ENCODE results near the gene TRIM15. TPM values are rescaled to one million over a fixed set of nuclear protein-coding genes. Genes with fewer than 3 reads are reported as not detected.

Gene TRIM15
- polyA plus RNA-seq, 1 donor (not counting 4 experiments of a cell fraction or from before 2014, with no cell fraction given) = not detected

- H3K4me1 ChIP-seq (ENCODE audit: control insufficient read depth, extremely low read depth, insufficient read depth, low read length) = no peaks in the 10 kb centered on the region
- TF ChIP-seq EZH2 (IDR thresholded peaks at IDR 0.05; ENCODE audit: low read length) = no peak
- TF ChIP-seq CTCF (optimal IDR thresholded peaks at IDR 0.05 in 1 of 3, IDR thresholded peaks at IDR 0.05 in 1 of 3, conservative IDR thresholded peaks at IDR 0.05 in 1 of 3; ENCODE audit: extremely low read depth in 1 of 3, insufficient read depth in 2 of 3, low read length in 3 of 3) = no peak
- dilution Hi-C loops (cut with MboI; ENCODE audit: extremely low pct_ligation_motif_present, low sequenced_read_pairs) = no loop called here
- no peak overlapping the region for H3K27ac ChIP-seq (ENCODE audit: control insufficient read depth, insufficient read depth, low read length)
- no peak overlapping the region for H3K4me2 ChIP-seq (ENCODE audit: control insufficient read depth, extremely low read depth, insufficient read depth, low read depth, low read length)
- FAIRE-seq (no peak), DNase-seq (ENCODE audit: low read depth, low spot score) (no peak)
- H3K36me3 ChIP-seq (ENCODE audit: control insufficient read depth in 2 of 2, extremely low read depth in 1 of 2, insufficient read depth in 2 of 2, low read length in 2 of 2) = peaks cover 22 to 27% of the 10 kb centered on the region in 2 experiments
- no peak overlapping the region for H2AFZ ChIP-seq (ENCODE audit: control insufficient read depth, low read length)
- no peaks in the 10 kb centered on the region for H4K20me1 ChIP-seq (ENCODE audit: control insufficient read depth, extremely low read depth, insufficient read depth, low read length)
- no peaks in the 10 kb centered on the region for H3K9me3 ChIP-seq (ENCODE audit: control insufficient read depth, low read depth, low read length)
- H3K9me1 ChIP-seq (ENCODE audit: control insufficient read depth, extremely low read depth, insufficient read depth, low read length) = no peaks in the 10 kb centered on the region
- no peak overlapping the region for H3K4me3 ChIP-seq (ENCODE audit: control insufficient read depth in 2 of 3, extremely low read depth in 1 of 3, insufficient read depth in 2 of 3, low read depth in 1 of 3, low read length in 3 of 3)
- no peaks in the 10 kb centered on the region for H3K79me2 ChIP-seq (ENCODE audit: control insufficient read depth, insufficient read depth, low read length)
- H3K27me3 ChIP-seq (ENCODE audit: control insufficient read depth, extremely low read depth, insufficient read depth, low read length) = no peaks in the 10 kb centered on the region
- no peak overlapping the region for H3K9ac ChIP-seq (ENCODE audit: control insufficient read depth, extremely low read depth, insufficient read depth, low read length)
Measured at GRCh38 chr6:30188541-30188940, 25.2 kb downstream of the TRIM15 start.

- Histone ChIP-seq H3K36me3 (ENCODE audit: control insufficient read depth in 2 of 2, extremely low read depth in 1 of 2, insufficient read depth in 2 of 2, low read length in 2 of 2) (peaks cover 31 to 32% of the 10 kb centered on the region in 2 experiments), H2AFZ (ENCODE audit: control insufficient read depth, low read length) (no peak overlapping the region), H3K4me2 (ENCODE audit: control insufficient read depth, extremely low read depth, insufficient read depth, low read depth, low read length) (no peak overlapping the region), H3K9me1 (ENCODE audit: control insufficient read depth, extremely low read depth, insufficient read depth, low read length) (no peaks in the 10 kb centered on the region), H3K4me1 (ENCODE audit: control insufficient read depth, extremely low read depth, insufficient read depth, low read length) (no peaks in the 10 kb centered on the region), H3K27ac (ENCODE audit: control insufficient read depth, insufficient read depth, low read length) (no peak overlapping the region), H3K27me3 (ENCODE audit: control insufficient read depth, extremely low read depth, insufficient read depth, low read length) (no peaks in the 10 kb centered on the region), H3K9ac (ENCODE audit: control insufficient read depth, extremely low read depth, insufficient read depth, low read length) (no peak overlapping the region), H4K20me1 (ENCODE audit: control insufficient read depth, extremely low read depth, insufficient read depth, low read length) (no peaks in the 10 kb centered on the region), H3K79me2 (ENCODE audit: control insufficient read depth, insufficient read depth, low read length) (no peaks in the 10 kb centered on the region), H3K9me3 (ENCODE audit: control insufficient read depth, low read depth, low read length) (no peaks in the 10 kb centered on the region), H3K4me3 (ENCODE audit: control insufficient read depth in 2 of 3, extremely low read depth in 1 of 3, insufficient read depth in 2 of 3, low read depth in 1 of 3, low read length in 3 of 3) (no peak overlapping the region)
- dilution Hi-C loops (cut with MboI; ENCODE audit: extremely low pct_ligation_motif_present, low sequenced_read_pairs) = no loop called here
- no peak for DNase-seq (ENCODE audit: low read depth, low spot score)
- no peak for TF ChIP-seq CTCF (optimal IDR thresholded peaks at IDR 0.05 in 1 of 3, IDR thresholded peaks at IDR 0.05 in 1 of 3, conservative IDR thresholded peaks at IDR 0.05 in 1 of 3; ENCODE audit: extremely low read depth in 1 of 3, insufficient read depth in 2 of 3, low read length in 3 of 3)
- no peak for TF ChIP-seq EZH2 (IDR thresholded peaks at IDR 0.05; ENCODE audit: low read length)
- no peak for FAIRE-seq
Measured at GRCh38 chr6:30192076-30192475, 28.7 kb downstream of the TRIM15 start.
